NCI-H82 treated with DMSO at 0.1 percent for 48 hours (cell line): Measurements from ENCODE around the gene ACOT7.

Experiments
- DNase-seq: peaks from one replicate; lab custom pipeline; 2025; ENCODE audit not compliant: unreplicated experiment; lab: John Stamatoyannopoulos, UW

ACOT7 gene

DNA sequence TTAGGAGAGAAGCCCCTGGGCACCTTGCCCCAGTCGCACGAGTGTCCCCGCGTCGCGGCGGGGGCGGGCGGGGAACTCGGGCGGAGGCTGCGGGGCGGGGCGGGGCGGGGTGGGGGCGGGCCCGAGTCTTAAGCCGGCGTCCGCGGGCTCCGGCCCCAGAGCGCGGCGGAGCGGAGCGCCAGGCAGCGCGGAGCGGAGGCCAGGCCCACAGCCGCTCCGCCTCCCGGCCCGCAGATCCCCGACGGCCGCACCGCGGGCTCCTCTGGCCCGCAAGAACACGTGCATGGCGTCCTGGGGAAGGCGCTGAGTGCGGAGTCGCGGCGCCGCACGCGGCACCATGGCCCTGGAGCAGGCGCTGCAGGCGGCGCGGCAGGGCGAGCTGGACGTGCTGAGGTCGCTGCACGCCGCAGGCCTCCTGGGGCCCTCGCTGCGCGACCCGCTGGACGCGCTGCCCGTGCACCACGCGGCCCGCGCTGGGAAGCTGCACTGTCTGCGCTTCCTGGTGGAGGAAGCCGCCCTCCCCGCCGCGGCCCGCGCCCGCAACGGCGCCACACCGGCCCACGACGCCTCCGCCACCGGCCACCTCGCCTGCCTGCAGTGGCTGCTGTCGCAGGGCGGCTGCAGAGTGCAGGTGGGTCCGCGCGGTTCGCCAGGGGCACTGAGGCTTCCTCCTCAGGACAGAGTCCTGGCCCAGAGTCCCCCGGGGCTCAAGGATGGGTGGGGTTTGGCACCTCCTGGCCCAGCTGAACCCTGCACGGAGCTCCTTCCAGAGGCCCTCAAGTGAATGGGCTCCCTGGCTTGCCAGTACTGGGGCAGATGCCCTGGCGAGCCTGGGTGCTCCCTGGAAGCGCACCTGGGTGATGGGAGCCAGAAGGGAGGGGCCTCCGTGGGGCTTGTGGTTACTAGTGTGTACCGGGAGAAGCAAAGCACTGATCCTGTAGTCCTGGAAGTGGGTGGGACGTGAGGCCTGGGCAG lies 31.3 kb upstream of the ACOT7 start, which contains the start of gene ESPN:
Gene ESPN (plus strand): TSS at position 158 of the 975 bp plus-strand sequence. CDS start 180 bp downstream, at position 338.
- DNase-seq, result no peak

DNA sequence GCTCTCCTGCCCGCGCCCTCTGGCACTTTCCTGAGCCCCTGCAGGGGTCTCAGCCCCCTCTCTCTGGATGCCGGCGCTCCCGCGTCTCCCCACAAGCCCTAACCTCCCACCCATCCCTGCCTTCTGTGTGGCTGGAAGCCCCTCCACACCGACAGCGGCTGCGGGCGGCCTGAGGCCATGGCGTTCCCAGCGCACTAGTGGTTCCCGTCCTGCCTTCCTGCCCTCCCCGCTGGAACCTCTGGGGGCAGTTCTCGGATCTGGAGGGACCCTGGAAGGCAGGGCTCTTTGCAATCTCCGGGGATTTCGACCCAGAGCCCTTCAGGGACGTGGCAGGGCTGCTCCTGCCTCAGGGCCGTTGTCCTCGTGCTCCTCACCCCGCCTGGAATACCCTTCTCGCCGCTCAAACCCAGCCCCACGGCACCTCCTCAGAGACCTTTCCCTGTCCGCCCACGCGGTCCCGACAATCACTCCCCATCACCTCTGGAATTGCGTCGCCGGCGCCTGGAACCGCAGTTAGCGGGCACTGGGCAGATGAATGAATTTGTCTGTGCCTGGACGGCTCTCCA lies 30.5 kb upstream of the ACOT7 start:
- DNase-seq, result no peak

DNA sequence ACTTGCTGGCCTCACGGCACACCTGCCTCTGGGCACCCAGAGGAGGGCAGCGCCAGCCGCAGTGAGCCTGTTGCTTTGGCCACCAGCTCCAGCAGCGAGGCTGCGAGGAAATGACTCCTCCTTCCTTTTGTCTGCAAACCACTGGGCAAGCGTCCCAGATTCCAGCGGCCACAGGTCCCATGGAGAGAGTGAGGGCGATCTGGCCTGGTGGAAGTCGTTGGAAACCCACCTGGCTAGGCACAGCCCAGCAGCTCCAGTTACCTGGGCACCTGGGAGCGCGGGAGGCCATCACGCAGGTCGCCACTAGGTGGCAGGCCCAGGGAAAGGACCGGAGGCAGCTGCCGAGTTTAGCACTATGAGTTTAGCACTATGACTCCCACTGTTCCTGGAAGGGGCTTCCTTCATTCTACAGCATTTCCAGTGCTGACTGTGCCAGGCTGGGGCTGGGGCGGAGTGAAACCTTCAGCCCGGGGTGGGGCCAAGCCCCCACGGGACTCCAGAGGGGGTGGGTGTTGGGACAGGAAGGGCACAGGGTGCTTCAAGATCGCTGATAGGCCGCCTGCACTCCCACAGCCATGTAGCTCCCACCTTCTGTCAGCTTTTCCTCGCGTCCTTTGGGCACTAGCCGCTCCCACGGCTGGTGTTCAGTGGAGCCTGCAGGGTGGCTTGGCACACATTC lies 29.9 kb upstream of the ACOT7 start:
- peak; percentile 49 for DNase-seq

DNA sequence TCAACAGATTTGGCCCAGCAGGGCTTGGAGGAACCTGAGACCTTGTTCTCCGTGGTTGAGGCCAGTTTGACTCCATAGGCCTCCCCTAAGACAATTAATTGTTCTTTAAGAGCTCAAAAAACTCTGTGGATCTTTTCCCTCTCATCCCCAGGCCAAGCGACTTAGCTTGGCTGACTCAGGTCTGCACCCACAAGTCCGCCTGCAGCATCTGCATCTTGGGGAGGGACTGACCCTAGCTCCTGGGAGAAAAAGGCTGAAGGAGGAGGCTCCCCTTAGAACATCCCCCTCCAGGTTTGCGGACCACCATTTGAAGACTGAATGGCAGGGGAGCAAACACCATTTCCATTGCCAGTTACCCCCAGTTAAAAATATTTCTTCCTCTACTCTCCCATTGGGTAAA lies 27.7 kb upstream of the ACOT7 start:
- DNase-seq, result no peak

DNA sequence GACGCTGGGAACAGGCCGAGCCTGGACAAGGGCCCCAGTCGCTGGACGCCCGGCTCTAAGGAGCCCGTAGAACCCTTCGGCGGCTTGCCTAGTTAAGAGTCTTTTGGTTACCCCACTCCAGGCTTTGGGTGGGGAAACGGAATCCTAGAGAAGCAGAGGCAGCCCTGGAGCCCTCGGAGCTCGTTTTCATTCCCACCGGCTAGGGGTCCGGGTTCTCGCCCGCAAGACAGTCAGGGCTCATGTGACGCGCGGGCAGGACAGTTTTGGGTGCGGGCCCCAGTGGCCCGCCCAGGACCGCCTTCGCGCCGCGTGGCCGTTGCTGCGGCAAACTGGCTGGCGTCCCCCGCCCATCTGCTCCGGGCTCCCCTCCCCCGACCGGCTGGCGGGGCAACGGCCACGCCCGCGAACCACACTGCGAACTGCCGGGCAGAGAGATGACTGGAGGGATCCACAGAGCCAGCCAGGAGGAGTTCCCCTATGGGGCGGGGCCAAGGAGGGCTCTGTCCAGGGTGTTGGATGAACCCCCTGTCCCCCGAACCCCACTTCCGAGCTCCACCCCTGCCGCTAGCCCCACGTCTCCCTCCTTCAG lies 27.0 kb upstream of the ACOT7 start:
- peak; percentile 23 for DNase-seq

DNA sequence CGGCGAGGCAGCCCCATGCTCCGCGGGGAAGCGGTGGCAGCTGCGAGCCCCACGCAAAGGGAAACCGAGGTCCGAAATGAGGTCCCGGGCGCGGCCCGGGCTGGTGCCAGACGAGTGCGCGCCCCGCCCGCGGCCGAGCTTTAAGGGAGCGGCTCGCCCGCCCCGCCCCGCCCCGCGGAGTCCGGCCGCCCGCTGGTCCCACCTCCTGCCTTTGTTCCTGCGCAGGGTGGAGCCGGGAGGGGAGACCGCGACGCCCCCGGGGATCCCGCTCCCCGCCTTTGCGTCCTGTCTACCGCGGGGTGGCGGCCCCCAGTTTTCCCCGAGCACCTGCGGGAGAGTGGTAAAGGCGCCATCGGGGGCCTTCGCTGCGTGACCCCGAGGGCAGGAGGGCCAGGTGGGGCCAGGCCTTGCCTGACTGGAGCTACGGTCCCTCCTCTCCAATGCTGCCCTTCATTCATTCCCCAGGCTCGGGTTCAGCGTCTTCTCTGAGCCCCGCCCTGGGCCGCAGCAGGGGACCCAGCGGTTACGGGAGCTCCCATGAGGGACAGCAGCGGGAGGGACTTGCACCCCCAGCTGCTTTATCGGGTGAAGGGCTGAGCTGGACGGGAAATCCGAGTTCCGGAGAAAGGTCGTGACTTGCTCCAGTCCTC lies 26.4 kb upstream of the ACOT7 start, which contains the start of gene HES2:
Gene HES2 (minus strand): TSS at position 116 of the 650 bp plus-strand sequence. CDS start 99 bp downstream, at position 17.
- DNase-seq, result no peak

DNA sequence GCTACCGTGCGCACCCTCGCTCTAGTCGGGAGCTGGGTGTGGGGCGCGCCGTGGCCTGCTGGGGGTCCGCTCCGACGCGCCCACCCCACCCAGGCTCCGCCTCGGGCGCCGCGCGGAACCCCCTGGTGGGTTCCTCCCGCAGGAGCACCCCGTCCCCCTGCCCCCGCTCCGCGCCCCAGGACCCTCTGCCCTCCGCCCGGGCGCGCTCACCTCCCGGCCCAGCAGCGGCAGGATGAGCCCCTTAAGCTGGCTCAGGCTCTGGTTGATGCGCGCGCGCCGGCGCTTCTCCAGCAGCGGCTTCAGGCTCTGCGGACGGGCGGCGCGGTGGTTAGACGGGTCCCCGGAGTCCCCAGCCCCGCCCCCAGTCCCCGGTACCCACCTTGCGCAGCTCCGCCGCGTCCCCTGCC lies 25.8 kb upstream of the ACOT7 start:
- DNase-seq, result no peak

DNA sequence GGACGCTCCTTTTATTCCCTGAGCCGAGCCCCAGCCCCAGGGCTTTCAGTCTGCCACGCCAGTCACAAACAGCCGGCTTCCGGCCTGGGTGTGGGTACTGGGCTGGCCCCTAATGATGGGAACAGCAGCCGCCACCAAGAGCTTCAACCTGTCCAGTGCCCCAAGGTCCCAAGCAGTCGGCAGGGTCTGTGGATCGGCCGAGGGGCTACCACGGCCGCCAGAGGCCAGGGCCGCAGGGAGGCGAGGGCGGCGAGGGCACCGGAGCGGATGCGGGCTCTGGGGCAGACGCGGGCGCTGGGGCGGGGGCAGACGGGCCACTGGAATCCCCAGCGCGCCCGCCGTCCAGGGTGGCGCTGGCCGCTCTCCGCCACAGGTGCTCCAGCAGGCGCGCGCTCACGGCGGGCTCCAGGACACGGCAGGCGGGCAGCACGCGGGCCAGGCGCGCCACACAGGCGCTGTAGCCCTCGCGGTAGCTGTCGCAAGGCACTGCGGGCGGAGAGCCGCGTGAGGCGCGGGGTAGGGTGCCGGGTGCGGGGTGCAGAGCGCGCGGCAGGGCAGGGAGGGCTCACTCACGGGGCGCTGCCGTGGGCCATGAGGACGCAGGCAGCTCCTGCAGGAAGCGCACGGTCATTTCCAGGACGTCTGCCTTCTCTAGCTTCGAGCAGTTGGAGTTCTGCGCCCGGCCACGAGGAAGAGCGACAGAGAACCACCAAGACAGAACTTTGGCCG lies 25.3 kb upstream of the ACOT7 start:
- no peak for DNase-seq

DNA sequence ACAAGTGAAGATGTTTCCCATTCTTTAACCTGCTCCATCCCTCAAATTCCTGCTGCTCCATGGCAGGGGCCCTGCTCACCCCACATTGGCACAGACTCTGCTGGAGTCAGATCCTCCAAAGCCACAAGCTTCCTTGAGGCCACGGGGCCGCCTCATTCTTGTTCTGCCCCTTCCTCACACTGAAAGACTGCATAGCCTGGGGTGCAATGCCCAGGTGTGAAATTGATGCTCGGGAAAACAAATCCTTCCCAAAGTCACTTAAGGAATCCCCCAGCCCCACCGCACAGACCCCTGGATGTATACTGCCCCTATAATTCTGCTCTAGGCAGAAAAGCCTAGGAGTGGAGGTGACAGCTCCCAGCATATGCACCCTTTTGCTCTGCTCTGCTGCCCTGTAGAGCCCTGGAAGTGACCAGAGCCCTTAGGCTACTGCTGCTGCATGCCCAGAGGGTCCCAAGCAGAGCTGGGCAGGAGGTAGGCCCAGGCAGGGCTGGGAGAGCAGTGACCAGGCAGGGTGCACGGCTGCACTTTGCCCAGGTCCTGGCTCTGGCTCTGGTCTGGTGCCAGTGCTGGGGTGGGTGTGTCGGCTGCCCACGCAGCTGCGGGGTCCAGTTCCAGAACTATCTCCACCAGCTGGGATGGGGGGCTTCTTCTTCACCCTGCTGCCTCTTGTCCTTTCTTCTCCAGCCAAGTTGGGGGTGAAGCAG lies 24.5 kb upstream of the ACOT7 start:
- DNase-seq, result no peak

DNA sequence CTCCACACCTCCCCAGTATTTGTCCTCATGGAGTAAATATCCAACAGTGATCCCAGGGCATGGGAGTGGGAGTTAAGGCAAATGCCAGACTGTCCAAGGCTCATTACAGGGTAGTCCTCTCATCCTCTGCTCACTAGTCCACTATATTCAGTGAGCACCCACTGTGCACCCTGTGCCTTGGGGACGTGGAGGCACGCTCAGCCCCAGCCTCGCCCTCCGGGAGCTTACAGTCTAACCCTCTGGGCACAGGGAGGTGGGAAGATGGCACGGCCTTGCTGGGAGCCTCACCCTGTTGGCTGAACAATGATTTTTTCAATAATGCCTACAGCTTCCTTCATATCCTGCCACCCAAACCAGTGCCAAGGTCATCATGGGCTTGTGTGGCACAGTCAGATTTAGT lies 23.3 kb upstream of the ACOT7 start:
- no peak for DNase-seq

DNA sequence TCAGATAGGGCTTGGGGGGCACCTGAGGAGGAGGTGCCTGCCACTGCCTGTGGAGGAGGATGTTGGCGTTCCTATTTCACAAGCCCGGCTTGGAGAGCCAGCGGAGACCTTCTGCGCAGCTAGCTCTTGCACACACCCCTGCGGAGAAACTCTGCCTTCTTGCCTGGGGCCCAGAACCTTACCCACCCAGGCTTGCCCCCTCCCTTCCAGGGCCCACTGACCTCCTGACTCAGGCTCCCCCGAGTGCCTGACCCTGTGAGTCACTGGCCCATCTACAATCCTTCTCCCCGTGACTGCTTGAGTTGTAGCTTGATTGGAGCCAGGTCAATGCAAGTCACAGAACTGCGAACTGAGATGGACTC lies 22.7 kb upstream of the ACOT7 start:
- no peak for DNase-seq

DNA sequence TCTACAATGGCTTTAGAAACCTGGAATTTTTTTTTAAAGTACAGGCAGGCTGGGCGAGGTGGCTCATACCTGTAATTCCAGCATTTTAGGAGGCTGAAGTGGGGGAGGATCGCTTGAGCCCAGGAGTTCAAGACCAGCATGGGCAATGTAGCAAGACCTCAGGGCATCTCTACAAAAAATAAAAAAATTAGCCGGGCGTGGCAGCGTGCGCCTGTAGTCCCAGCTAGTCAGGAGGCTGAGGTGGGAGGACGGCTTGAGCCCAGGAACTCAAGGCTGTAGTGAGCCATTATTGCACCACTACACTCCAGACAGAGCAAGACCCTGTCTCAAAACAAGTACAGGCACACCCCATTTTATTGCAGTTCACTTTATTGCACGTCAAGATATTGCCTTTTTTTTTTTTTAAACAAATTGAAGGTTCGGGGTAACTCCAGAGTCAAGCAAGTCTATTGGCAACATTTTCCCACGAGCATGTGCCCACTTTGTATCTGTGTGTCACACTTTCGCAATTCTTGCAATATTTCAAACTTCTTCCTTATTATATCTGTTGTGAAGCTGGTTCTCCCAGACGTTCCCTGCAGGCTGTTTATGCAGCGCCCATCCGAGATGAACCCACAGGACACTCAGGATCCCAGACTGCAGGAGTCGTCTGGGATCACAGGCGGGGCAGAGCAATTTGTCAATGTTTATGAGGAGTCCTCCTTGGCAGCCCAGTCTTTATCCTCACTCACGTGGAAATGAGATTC lies 21.5 kb upstream of the ACOT7 start:
- no peak for DNase-seq

DNA sequence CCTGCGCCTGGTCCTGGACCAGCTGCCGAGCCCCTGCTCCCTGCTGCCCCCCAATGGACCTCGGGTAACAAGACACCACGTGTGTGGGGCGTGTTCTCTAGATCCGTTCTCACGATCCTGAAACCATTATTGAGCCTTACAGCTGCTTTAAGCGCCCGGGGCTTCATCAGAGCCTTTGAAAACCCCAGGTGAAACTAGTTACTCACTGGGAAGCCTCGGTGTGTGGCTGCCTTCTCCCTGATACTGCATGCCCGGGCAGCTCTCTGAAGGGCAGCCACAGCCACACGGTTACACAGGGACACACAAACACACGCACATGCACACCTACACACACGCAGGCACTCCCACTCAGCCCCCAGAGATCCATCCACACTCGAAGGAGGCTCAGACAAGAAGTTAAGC lies 20.9 kb upstream of the ACOT7 start:
- no peak for DNase-seq

DNA sequence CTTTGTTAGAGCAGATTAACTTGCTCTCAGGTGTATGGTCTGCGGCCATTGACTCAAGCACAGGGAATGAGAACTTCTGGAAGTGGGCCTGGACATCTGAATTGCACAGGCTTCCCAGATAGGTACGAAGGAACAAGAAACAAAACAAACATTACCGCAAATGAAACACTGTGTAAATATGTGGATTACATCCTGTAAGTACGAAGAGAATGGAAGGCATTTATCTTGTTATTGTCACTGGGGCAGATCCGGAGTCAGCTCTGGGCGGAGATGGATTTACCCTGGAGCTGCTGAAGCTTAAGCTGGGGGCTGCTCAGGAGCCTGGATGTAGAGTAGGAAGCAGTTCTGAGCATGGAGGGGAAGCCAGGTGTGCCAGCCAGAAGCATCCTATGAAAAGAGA lies 19.3 kb upstream of the ACOT7 start:
- DNase-seq, result no peak

DNA sequence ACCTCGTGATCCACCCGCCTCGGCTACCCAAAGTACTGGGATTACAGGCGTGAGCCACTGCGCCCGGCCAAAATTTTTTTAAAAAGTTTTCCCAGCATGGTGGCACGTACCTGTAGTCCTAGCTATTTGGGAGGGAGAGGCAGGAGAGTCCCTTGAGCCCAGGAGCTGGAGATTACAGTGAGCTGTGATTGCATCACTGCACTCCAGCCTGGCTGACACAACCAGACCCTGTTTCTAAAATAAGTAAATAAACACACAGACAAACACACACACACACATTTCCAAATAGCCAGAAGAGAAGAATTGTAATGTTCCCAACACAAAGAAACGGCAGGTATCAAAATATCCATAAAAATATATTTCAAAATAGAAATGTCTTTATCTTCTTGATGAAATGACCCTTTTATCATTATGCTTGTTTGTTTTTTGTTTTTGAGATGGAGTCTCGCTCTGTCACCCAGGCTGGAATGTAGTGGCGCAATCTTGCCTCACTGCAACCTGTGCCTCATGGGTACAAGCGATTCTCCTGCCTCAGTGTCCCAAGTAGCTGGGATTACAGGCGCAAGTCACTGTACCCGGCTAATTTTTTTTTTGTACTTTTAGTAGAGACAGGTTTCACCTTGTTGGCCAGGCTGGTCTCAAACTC lies 16.8 kb upstream of the ACOT7 start:
- no peak for DNase-seq

DNA sequence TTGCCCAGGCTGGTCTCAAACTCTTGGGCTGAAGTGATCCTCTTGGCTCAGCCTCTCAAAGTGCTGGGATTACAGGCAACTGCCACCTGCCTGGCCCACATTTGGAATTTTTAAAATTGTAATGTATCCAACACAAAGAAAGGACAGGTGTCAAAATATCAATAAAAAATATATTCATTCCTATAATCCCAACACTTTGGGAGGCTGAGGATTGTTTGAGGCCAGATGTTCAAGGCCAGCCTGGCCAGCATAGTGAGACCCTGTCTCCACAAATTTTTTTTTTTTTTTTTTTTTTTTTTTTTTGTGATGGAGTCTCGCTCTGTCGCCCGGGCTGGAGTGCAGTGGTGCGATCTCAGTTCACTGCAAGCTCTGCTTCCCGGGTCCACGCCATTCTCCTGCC lies 16.2 kb upstream of the ACOT7 start:
- no peak for DNase-seq

DNA sequence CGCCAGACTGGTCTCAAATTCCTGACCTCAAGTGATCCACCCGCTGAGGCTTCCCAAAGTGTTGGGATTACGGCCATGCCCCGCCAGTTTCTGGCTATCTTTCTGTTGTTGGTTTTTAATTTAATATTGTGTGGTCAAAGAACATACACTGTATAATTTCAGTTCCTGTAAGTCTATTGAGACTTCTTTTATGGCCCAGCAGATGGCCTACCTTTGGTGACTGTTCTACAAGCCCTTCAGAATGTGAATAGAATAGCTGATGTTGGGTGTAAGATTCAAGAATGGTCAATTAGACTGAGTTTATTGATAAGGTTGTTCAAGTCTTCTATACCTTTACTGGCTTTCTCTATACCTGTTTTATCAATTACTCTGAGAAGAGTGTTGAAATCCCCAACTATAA lies 15.5 kb upstream of the ACOT7 start:
- no peak for DNase-seq

DNA sequence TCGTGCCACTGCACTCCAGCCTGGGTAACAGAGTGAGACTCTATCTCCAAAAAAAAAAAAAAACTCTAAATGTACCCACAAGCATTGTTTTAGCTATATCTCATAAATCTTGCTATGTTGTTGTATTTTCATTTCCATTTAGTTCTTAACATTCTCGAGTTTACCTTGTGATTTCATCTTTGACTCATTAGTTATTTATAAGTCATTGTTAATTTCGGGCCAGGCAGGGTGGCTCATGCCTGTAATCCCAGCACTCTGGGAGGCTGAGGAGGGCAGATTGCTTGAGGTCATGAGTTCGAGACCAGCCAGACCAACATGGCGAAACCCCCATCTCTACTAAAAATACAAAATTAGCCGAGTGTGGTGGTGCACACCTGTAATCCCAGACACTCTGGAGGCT lies 14.5 kb upstream of the ACOT7 start:
- no peak for DNase-seq
